ENCODE data around the gene KRT4.
"Not testable (repeated sequence)": the region's sequence is repeated elsewhere in the genome, so short reads cannot be mapped to it uniquely, and the experiment has no call there.

The KRT4 gene

GRCh38 chr12:52771505-52771904 lies 42.4 kb downstream of the KRT4 start:
- no peak for DNase-seq

GRCh38 chr12:52771088-52771487 lies 42.8 kb downstream of the KRT4 start:
- no peak for DNase-seq

DNA sequence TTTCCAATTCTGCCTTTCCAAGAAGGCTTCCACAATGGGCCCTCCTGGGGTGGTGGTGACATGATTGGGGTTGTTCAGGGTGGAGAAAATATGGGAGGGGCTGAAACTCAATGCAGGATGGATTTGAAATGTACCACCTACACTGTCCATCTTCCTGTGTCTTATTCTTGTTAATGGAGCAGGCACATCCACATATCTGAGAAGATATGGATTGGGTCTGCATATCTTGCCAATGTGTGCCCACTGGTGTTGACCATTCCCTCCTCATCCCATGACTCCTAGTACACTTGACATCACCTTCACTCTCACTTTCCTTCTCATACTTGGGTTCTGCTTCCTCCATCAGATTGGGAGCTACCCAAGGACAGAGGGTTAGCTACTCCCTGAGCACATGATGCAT lies 44.0 kb downstream of the KRT4 start:
- DNase-seq, result no peak

GRCh38 chr12:52769354-52769753 lies 44.6 kb downstream of the KRT4 start:
- DNase-seq, result no peak

DNA sequence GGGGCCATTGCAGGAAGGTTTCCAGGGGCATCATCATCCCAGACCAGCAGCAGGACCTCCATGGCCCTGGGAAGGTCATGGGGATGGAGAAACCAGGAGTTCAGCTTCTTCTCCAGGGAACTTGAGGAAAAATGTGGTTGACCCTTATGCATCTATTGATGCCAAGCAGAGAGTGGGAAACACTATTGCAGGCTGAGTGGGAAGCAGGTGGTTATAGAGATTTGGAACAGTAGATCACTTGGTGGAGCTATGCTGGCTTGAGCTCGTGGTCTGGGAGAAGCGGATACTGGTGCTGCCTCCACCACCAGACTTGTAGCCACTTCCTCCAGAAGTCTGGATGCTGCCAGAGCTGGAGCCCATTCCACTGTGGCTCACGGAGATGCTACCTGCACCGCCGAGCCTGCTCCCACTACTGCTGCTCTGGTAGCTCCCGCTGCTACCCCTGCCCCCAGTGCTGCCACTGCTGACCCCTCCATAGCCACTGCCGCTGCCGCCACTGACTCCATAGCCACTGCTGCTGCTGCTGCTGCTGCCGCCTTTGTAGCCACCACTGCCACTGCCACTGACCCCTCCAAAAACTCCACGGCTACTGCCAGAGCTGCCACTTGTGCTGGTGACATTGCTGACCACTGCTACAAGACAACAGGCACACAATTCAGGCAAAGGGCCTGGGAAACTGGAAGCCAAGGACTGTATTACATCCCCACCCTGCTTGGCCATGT lies 45.3 kb downstream of the KRT4 start:
- no peak for DNase-seq

GRCh38 chr12:52767427-52767826 lies 46.5 kb downstream of the KRT4 start:
- DNase-seq, result no peak

- no peak for DNase-seq
Measured at GRCh38 chr12:52767020-52767379, 46.9 kb downstream of the KRT4 start.

DNA sequence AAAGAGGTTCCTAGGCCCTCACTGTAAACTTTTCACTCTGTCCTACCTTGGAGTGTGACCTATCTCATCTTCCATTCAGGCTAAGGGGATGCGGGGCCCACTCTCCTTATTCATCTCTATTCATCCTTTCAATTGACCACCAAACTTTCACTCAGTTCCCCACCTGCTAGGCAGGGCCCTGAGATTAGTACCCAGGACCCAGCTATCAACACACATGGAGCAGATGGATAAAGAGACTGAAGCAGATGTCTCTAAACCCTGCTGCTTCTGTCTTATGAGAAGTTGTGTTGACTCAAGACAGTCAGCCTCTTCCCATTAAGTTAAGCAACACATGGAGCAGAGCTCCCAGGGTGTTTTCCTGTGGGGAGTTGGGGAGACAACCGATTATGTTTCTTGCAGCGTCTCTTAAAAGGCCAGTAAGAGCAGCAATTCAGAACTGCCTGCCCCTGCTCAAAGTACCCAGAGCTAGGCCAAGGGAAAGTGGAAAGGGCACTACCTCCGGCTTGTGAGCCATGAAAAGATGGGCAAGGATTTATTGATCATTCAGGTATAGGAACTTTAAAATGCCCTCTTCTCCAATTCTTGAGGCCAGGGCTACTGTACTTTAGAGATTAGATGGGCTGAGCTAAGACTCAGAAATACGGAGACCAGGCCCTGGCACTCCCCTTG lies 47.4 kb downstream of the KRT4 start:
- DNase-seq, result no peak

DNA sequence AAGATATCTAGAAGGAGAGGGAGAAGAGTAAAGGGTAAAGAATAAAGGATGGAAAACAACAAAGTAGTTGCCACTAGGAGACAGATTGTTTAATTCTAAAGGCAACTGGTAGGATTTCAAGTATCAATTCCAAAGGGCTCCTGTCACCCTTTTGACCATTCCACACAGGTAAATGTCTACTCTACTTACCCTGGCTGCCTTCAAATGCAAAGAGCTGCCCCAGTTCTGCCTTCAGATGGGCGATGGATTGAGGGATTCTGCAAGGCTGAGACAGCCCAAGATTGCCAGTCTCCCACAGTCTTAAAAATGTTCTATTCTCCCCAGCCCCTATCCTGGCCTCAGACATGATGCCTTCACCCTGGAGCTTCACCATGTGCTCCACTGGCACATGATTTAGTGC lies 48.2 kb downstream of the KRT4 start:
- no peak for DNase-seq

- DNase-seq, result no peak
Measured at GRCh38 chr12:52763991-52764390, 49.9 kb downstream of the KRT4 start.

DNA sequence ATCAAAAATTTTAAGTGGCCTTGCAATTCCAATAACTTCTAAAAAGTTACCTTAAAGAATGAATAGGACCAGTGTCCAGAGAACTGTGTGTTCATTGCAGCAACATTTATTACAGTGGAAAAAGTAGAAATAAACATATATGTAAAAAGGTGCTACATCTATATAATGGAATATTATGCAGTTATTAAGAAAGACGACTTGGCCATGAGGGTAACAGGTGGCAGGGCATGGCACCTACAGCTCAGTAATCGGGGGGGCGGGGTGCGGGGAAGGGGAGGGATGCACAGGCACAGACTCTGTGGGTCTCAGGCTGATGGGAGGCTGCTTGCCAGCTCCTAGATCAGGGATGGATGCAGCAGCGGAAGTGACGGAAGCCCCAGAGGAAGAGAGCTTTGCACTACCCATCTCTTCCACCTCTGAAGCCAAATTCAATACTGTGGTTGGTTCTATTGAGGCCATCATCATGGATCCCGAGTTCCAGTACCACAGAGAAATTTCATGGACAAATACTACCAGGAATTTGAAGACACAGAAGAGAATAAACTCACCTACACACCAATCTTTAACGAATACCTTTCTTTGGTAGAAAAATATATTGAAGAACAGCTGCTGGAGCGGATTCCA lies 50.8 kb downstream of the KRT4 start:
- no peak for DNase-seq

- DNase-seq, result no peak
Measured at GRCh38 chr12:52761802-52762201, 52.1 kb downstream of the KRT4 start.

- not testable (repeated sequence) for DNase-seq
Measured at GRCh38 chr12:52761218-52761617, 52.7 kb downstream of the KRT4 start.

DNA sequence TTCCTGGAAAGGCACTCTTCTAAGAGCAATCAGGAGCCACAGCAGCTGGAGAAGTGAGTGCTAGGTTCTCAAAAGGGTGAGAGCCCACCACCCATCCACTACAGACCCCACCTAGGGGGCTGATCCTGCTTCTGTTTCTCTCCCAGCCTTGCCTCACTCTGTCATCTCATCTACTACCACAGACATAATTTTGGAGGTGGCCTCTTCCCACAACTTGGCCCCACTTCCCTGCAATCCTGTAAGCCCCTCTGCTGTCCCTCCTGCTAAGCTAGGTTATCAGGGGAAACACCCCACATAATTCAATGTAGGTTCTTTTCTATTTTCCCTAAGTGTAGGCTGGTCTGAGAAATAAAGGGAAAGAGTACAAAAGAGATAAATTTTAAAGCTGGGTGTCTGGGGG lies 53.3 kb downstream of the KRT4 start:
- no peak for DNase-seq

- no peak for DNase-seq
Measured at GRCh38 chr12:52759695-52760094, 54.2 kb downstream of the KRT4 start.

DNA sequence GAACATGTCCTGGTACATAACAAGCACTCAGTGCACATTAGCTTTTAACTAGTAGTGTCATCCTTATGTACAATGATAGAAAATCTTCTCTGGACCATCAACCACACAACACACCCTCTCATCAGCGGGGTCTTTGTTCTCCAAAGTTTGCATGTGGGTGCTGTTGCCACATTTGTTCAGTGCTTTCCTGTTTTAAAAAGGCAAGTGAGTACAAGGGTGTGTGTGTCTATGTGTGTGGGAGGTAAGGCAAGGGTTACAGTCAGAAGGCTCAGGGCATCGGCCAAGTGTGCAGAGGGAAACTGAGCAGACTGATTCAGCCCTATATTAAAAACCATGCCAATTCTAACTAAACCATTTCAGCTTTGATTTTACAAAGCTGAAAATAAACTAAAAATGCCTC lies 54.7 kb downstream of the KRT4 start:
- no peak for DNase-seq

GRCh38 chr12:52757449-52758176 lies 56.3 kb downstream of the KRT4 start:
- no peak for DNase-seq
